Measurements from ENCODE around the gene NRIP1.

GRCh38 chr21:15026370-15026769 is 38.4 kb downstream of the NRIP1 start:
- TF ChIP-seq EZH2 (IDR thresholded peaks at IDR 0.05; ENCODE audit: insufficient read depth, poor library complexity, severe bottlenecking) (no peak), EZH2phosphoT487 (IDR thresholded peaks at IDR 0.05; ENCODE audit: insufficient read depth, low read depth) (no peak)

Data from GM23248 (cell line).